Fibroblast of the aortic adventitia (primary cell): Measurements from ENCODE around the gene ABCC8. TPM values are rescaled to one million over a fixed set of nuclear protein-coding genes. Genes with fewer than 3 reads are reported as not detected.

ENCODE experiments used
- DNase-seq: peaks from one replicate; pipeline ENCODE4 v3.0.0-alpha.2; 2010; ENCODE audit warnings: low read depth
- H3K4me3 ChIP-seq: 2 replicates; pipeline ENCODE4 v1.5.1; 2011; ENCODE audit warnings: low read depth, mild to moderate bottlenecking, control low read depth, low read length, moderate library complexity
- total RNA-seq: library from RNA; depleted of rRNA; stranded (reverse); fragments of >200 nt; gene quantifications from 2 replicates; pipeline ENCODE4 v1.2.3, GENCODE V29; 2012; ENCODE audit warnings: low replicate concordance
- TF ChIP-seq, protein P1 (sequence below): IDR thresholded peaks from 2 replicates; pipeline ENCODE4 v1.5.1; 2011; ENCODE audit warnings: mild to moderate bottlenecking, low read length, control low read depth, inconsistent platforms; ENCODE audit not compliant: insufficient read depth

ABCC8 gene
- total RNA-seq, 1 donor: not detected

DNA sequence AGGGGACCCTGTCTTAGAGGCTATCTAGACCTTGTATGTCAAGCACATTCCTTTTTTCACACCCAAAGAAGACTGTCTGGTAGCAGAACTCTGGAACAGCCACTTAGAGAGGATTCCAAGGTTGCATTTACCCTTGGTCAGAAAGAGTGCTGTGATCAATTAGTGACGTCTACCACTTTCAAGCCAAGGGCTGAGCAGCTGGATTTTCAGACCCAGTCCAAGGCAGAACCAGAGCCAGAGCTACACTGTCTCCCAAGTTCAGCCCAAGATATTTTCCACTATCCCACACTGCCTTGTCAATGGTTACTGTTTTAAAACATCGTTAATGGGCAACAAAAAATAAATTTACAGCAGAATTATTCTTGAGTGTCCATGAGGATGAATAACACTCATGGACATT is 24.0 kb downstream of the ABCC8 start:
- TF ChIP-seq, protein P1, sequence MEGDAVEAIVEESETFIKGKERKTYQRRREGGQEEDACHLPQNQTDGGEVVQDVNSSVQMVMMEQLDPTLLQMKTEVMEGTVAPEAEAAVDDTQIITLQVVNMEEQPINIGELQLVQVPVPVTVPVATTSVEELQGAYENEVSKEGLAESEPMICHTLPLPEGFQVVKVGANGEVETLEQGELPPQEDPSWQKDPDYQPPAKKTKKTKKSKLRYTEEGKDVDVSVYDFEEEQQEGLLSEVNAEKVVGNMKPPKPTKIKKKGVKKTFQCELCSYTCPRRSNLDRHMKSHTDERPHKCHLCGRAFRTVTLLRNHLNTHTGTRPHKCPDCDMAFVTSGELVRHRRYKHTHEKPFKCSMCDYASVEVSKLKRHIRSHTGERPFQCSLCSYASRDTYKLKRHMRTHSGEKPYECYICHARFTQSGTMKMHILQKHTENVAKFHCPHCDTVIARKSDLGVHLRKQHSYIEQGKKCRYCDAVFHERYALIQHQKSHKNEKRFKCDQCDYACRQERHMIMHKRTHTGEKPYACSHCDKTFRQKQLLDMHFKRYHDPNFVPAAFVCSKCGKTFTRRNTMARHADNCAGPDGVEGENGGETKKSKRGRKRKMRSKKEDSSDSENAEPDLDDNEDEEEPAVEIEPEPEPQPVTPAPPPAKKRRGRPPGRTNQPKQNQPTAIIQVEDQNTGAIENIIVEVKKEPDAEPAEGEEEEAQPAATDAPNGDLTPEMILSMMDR: no peak
- no peak overlapping the region for H3K4me3 ChIP-seq
- no peak for DNase-seq

DNA sequence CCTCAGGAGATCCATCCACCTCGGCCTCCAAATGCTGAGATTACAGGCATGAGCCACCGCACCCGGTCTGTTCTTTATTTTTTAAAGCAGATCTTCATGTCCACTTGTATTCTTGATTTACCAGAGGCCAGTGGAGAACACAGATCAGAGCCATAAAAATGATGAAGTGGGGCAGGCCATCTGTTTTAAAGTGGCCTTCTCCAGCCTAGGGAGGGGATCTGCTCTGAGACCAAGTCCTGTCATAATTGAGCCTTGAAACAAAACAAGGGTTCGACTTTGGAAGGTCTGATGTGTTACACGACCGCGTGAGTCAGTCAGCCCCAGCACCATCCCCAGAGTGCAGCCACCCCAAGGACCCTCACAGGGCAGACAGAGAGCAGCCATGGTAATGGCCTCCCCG is 27.5 kb downstream of the ABCC8 start:
- TF ChIP-seq, protein P1: no peak
- no peak overlapping the region for H3K4me3 ChIP-seq
- DNase-seq: no peak

DNA sequence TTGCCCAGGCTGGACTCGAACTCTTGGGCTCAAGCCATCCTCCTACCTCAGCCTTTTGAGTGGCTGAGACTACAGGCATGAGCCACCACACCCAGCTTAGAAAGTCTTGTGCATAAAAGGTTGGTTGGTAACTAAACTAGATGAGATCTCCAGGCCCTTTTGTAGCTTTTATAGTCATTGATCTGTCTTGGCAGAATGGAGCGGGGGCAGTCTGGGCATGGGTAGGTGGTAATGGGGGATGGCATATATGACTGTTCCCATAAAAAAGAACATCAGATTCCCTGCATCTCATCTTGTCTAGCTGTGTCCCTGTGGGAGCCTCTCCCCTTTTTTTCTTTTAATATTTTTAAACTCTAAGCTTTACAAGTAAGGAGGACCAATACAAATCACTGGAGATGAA is 30.2 kb downstream of the ABCC8 start:
- no peak for DNase-seq
- H3K4me3 ChIP-seq: no peak overlapping the region
- TF ChIP-seq, protein P1: no peak

DNA sequence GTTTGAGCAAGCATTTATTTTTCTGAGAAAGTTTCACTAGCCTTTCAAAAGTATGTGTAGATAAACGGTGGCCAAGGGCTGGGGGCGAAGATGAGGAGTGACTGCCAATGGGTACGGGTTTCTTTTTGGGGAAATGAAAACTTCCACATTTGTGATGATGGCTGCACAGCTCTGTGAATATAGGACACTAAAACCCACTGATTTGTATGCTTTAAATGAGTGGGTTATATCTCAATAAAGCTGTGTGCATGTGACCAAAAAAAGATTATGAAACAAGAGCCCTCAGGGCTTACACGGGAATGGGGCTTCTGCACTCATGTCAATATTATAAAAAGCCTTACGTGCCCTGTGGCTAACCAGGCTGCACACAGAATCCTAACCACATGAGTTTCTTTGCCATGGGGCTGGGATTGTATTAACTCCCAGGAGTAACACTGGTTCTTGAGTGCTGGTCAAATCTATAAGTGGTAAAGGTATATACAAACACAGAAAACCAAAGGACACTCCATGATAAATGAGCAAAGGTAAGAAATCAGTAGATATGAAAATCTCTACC is 31.3 kb downstream of the ABCC8 start:
- no peak overlapping the region for H3K4me3 ChIP-seq
- TF ChIP-seq, protein P1: no peak
- no peak for DNase-seq

DNA sequence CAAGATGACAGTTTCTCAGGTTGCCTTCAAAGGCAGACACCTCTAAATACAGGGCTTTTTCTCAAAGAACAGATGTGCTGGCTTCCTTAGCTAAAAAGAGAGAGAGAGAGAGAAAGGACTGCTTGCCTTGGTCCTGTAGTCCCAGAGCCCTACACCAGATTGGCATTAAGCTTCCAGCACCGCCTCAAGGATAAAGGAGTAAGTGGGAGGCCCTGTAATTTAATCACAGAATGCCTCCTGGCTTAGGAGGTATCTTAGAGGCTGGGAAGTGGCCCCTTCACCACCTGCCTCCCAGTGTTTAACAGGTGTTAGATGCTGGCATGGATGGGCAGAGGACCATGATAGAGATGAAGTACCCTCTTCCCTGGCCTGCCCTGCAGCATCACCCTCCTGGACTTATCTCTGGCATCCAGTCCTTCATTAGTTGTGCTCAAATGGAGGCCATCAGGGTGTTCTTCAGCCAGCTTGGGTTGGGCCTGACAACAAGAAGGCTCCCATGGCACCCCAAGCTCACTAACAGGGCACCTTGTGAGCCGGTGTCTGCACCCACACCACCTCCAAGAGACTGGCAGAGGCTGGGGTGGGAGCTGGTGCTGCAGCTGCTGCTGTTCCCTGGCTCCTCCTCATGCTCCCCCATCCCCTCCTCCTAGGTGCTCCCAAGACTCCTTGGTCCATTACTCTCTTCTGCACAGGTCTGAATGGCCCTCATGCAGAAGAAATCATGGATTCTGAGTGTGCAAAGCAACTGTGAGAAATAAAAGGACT is 32.5 kb downstream of the ABCC8 start:
- TF ChIP-seq, protein P1: no peak

DNA sequence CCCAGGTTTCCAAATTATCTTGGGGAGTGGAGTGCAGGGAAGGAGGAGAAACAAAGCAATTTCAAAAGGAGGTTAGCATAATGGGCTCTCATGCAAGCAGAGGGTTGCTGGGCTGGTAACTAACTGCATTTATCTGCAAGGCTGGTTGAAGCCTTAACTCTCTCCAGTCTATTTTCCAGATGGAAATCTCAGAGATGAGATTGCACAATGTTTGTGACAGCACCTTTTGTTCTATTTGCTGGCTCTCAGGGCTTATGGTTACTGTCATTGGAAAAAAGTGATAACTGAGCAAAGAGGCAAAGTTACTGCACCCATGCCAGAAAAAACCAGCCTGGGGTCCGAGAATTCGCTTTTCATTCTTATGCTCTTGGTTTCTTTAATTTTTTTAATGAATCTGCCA is 33.2 kb downstream of the ABCC8 start:
- no peak for DNase-seq
- TF ChIP-seq, protein P1: no peak
- H3K4me3 ChIP-seq: no peak overlapping the region

More for the DNA sequence above, 32.5 kb downstream of the ABCC8 start:
- DNase-seq: no peak
- no peak overlapping the region for H3K4me3 ChIP-seq
